T-helper 2 cell (primary cell): ENCODE results near the gene PRKD2.

Experiments used
- DNase-seq, 5 experiments: peaks; one replicate each; pipeline versions ENCODE4 v3.0.0 to v3.0.0-alpha.2; 2012 to 2022

The PRKD2 gene

DNA sequence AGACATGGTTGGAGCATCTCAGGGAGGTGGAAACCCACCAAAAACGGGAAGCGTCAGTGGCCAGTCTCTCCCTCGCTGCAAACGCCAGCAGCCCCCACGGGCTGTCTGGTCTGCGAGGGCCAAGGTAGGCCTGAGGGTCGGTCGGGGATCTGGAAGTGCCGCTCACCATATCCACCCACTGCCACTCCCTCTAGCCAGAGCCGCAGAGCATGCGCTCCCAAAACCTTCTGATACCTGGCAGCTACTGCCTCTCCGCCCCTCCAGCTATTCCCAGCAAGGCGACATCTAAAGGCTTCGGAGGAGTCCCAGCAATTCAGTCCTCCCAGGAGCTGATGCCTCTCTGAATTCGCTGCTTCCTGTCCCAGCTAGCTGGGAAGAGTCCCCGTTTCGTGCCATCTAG, 24.5 kb upstream of the PRKD2 start:
- no peak for DNase-seq

DNA sequence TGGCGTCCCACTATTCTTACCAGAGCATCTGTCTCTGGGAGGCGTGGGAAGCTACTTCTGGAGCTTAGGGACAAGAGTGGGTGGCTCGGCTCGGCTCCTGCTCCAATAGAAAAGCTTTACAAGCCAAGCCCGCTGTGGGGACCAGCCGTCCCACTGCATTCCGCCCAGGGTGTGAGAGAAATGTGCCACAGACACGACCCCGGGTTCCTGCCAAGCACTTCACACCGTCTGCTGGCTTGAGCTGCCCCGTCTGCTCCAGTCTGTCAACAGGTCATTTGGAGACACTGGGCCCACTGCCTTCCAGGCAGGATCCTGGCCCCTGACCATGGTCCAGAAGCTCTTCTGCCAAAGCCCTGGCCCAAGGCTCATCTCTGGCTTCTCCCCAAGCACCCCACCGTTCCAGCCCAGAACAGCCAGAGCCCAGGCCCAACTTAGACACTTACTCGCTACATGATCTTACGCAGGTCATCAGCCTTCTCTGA, 22.4 kb upstream of the PRKD2 start:
- DNase-seq: no peak

GRCh38 chr19:46737761-46738171, 20.9 kb upstream of the PRKD2 start:
- DNase-seq: no peak

DNA sequence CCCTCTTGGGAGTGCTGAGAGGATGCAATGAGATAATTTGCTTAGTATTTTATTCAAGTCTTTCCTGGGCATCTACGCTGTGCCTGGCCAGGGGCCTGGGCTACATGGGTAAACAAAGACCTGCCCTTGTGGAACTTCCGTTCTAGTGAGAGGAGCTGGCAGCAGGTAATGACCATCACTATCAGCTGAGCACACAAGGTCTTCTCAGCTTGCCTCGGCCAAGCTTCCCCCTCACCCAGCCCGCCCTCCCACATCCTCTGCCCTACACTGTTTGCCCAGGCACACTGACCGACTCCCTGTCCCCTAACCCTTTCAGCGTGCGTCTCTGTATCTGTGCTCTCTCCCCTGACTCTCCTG, 20.4 kb upstream of the PRKD2 start:
- no peak for DNase-seq

DNA sequence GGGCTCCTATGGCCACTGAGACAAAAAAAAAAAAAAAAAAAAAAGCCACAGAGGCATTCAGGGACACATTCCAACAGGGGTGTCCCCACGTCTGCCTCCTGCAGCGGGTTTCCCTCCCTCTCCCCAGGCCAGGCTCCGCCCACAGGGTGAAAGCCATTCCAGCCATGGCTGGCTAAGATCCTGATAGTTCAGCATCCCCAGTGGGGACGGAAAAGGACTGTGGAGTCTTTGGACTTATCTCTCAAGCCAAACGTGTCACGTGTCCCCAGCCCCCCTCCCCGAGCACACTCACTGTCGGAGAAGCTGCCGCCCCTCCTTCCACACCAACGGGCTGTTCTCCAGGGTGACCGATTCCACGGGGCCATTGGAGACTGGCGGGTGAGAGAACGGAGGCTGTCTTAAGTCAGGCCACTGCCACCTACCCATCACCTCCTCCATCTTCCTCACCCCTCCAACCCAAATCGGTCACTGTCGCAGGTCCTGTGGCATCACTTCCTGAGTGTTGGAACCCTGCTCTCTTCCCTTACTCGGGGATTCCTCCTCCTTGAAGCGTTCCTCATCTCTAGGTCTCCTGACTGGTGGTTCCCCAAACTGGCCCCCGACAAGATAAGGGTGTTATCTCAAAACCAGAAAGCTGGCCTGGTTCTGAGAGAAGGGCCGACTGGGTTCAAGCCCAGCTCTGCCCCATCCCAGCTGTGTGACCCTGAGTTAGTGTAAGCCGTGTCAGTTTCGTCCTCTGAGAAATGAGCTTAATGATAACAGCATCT, 19.8 kb upstream of the PRKD2 start:
- no peak for DNase-seq

- no peak for DNase-seq
These were observed 16.9 kb upstream of the PRKD2 start for GRCh38 chr19:46733690-46734292.

- no peak for DNase-seq
These were observed 16.2 kb upstream of the PRKD2 start for GRCh38 chr19:46732966-46733689.

DNA sequence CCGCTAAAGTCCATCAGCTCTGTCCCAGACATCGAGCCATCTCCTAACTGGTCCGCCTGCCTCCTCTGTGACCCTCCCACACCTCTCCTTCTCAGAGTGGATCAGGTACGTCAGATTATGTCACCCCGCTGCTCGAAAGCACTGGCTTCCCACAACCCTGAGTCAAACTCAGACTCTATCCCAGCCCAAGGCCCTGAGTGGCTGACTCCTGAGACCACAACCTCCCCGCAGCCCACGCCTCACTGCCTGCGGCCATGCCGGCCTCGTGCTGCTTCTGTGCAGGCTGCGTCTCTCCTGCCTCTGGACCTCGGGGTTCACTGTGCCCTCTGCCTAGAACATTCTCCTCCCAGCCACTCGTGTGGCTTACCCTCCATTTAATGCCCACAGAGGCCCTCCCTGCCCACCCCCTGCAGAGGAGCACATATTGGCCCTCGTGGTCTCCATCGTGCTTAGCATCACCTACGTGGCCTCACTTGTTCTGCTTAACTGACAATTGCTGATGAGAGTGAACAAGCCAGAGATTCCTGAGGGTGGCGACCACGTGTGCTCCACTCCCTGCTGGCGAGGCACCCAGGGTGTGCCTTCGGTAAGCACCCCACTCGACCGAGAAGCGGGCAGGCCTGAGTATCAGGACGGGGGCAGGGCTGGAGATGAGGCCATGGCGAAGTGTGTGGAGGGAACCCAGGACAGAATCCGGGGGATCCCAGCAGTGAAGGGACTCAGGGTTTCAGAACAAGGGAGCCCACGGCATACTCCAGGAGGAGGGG, 15.4 kb upstream of the PRKD2 start:
- no peak for DNase-seq

GRCh38 chr19:46731584-46731983, 14.7 kb upstream of the PRKD2 start:
- DNase-seq: no peak

DNA sequence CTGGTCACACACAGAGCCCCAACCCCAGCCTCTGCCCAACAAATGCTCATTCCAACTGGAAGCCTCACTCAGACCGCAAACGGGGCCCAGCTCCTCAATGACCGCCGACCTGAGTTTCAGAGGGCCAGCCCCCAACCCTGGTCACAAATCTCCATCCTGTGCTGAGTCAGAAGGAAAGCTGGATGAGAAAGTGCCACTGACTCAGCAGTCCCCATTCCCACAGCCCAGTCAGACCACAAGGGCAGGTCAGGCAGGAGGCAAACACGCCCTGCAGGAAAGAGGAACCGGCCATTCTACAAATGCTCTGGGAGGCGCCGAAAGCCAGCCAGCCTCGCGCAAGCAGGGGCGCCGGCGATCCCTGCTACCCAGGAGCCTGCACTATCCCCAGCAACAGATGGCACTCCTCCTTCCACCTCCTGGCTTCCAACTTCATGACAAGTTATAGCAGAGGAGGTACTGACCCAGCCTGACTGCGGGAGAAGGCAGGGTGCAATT, 14.1 kb upstream of the PRKD2 start:
- no peak for DNase-seq

GRCh38 chr19:46730595-46730994, 13.7 kb upstream of the PRKD2 start:
- DNase-seq: no peak

DNA sequence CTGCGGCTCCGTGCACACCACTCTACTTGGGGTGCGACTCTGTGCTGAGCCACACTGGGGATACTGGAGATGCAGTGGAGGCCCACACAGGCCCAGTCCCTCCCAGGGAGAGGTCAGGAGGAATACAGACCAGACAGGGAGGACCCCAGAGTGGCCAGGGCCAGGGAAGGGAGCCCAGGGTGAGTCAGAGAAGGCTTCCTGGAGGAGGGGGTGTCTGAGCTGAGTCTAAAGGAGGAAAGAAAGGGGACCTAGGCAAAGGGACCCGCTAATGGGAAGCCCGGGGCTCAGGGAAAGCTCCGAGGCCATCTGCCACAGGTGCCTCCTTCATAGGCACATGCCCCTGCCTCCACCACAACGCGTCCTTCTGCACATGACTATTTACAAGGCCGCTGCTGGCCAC, 13.3 kb upstream of the PRKD2 start:
- no peak for DNase-seq

DNA sequence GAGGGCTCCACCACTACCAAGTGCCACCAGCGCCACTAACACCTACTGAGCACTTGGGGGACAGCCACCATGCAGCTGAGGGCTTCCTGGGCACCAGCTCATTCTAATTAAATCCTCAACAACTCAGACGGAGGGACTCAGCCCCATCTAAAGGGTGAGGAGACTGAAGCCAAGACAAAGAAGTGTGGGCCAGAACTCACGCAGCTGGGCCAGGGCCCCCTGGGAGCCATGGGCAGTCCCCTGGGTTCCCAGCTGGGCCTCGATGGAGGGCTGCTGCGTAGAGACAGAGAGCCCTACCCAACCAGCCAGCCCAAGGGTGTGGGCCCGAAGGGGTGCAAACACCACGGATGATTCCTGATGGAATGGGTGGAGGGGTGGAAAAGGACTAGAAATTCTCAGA, 12.8 kb upstream of the PRKD2 start:
- DNase-seq: no peak

DNA sequence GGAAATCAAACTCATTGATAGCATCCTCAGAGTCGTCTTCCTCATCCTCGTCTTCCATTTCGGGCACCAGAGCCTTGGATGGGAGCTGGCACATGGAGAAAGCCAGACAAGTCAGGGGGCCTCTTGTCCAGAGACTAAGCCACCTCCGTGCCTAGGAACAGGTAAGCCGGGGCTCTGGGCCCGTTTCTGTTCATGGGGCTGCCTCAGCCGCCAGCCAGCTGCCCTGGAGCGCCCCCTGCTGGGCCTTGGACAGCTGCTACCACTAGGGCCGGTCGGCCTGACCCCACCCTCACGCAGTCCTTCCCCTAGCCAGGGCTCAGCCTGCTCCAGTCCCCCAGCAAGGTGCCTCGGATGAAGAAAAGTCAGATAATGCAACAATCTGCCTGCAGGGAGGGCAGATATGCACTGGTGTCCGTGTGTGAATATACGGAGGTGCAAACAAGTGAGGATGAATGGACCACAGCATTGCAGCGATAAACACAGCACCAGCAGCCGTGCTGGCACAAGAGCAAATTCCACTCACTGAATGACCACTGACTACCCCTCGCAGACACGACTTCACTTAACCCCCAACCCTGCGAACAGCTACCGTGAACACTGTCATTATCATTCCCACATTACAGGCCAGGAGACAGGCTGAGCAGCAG, 11.9 kb upstream of the PRKD2 start:
- DNase-seq: peak; percentile 63 to 78 (median 74)

DNA sequence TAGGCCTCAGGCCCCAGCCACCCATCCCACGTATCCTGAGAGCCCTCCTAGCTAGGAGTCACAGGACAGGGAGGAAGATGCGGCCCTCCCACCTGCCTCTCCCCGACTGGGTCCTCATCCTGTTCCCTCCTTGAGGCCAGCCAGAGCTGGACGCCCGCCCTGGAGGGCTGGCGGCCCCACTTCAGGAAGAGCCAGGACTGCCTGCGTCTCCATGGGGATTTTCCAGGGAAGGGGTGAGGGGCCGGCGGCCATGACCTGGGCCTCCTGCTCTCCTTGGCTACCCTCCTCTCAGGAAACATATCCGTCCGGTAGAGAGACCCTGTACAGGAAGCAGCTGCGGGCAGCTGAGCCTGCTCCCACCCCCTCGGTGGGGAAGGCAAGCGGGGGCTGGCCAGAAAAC, 11.3 kb upstream of the PRKD2 start:
- no peak for DNase-seq

- no peak for DNase-seq
These were observed 10.8 kb upstream of the PRKD2 start for GRCh38 chr19:46727757-46728156.

- no peak for DNase-seq
These were observed 10.1 kb upstream of the PRKD2 start for GRCh38 chr19:46726971-46727501.

- DNase-seq: no peak
These were observed 9.6 kb upstream of the PRKD2 start for GRCh38 chr19:46726551-46726950.

DNA sequence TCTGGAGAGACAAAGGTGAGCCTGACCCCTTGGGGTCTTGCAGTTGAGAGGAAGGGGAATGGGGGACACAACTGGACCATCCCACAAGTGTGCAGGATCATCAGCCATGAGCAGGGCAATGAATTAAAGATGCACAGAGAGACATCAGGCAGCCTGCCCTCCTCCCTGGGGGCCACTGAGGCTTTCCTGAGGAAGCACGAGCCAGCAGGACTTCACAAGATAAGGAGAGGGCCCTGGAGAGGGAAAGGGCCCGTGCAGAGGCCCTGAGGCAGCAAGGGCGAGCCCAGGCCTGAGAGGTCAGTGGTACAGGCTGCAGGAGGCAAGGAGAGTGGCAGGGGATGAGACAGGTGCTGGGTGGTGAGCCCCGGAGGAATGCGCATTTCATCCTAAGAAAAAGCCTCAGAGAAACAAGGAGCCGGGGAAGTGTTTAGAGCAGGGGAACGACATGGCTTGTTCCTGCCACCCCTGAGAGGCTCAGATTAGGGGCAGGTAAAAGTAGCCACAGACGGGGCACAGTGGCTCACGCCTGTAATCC, 9.0 kb upstream of the PRKD2 start:
- no peak for DNase-seq

- DNase-seq: no peak
These were observed 8.3 kb upstream of the PRKD2 start for GRCh38 chr19:46725036-46725820.

GRCh38 chr19:46724468-46724867, 7.6 kb upstream of the PRKD2 start:
- DNase-seq: no peak
